CD8-positive, alpha-beta memory T cell (primary cell): ENCODE data around the gene PNMA6E. TPM values are rescaled to one million over a fixed set of nuclear protein-coding genes. Genes with fewer than 3 reads are reported as not detected.

Experiments
- CTCF ChIA-PET: fragments of 350-600 bp; sonication (Branson Sonifier 250); formaldehyde crosslinking; loops from one replicate; lab custom pipeline; 2021; ENCODE audit warnings: antibody characterized with exemption; lab: Charles Lee
- POLR2A ChIA-PET: fragments of 350-600 bp; sonication (Branson Sonifier 250); formaldehyde crosslinking; loops from one replicate; lab custom pipeline; 2021; ENCODE audit warnings: antibody characterized with exemption; lab: Charles Lee
- DNase-seq, 5 donors: peaks; one replicate each; pipeline versions ENCODE4 v3.0.0 to v3.0.0-alpha.2; 2020 to 2022; ENCODE audit warnings: mixed read lengths in 1 of 5
- H3K27ac ChIP-seq: one replicate; pipeline ENCODE4 v1.7.0; 2013; ENCODE audit warnings: low read depth, mild to moderate bottlenecking, low read length, moderate library complexity
- H3K27me3 ChIP-seq: 2 replicates; pipeline ENCODE4 v1.7.0; 2013; ENCODE audit warnings: low read length, mild to moderate bottlenecking; ENCODE audit not compliant: insufficient read depth, poor library complexity, severe bottlenecking
- H3K36me3 ChIP-seq: 2 replicates; pipeline ENCODE4 v1.7.0; 2013; ENCODE audit warnings: mild to moderate bottlenecking, low read length, moderate library complexity; ENCODE audit not compliant: insufficient read depth
- H3K4me1 ChIP-seq: 2 replicates; pipeline ENCODE4 v1.7.0; 2013; ENCODE audit warnings: mild to moderate bottlenecking, low read length, moderate library complexity; ENCODE audit not compliant: insufficient read depth
- H3K4me3 ChIP-seq: 2 replicates; pipeline ENCODE4 v1.7.0; 2013; ENCODE audit warnings: mild to moderate bottlenecking, low read length
- H3K9me3 ChIP-seq: 2 replicates; pipeline ENCODE4 v1.7.0; 2013; ENCODE audit warnings: mild to moderate bottlenecking, low read length
- H3K27ac Mint-ChIP-seq, 8 donors: one replicate each; pipeline ENCODE4 v1.8.0; 2020 to 2021; ENCODE audit warnings: mixed read lengths in 8 of 8, mild to moderate bottlenecking in 6 of 8, inconsistent platforms in 3 of 8, moderate library complexity in 3 of 8
- H3K27me3 Mint-ChIP-seq, 2 donors: one replicate each; pipeline ENCODE4 v1.8.0; 2020 to 2021; ENCODE audit warnings: mixed read lengths in 2 of 2, mild to moderate bottlenecking in 1 of 2, moderate library complexity in 1 of 2
- H3K36me3 Mint-ChIP-seq, 3 donors: one replicate each; pipeline ENCODE4 v1.8.0; 2020 to 2021; ENCODE audit warnings: mixed read lengths in 3 of 3, inconsistent platforms in 1 of 3, mild to moderate bottlenecking in 1 of 3
- H3K4me1 Mint-ChIP-seq, 3 donors: one replicate each; pipeline ENCODE4 v1.8.0; 2020 to 2021; ENCODE audit warnings: mixed read lengths in 3 of 3, inconsistent platforms in 1 of 3, mild to moderate bottlenecking in 1 of 3
- H3K4me3 Mint-ChIP-seq, 7 donors: one replicate each; pipeline ENCODE4 v1.8.0; 2020 to 2021; ENCODE audit warnings: mixed read lengths in 7 of 7, mild to moderate bottlenecking in 6 of 7, moderate library complexity in 4 of 7, inconsistent platforms in 2 of 7
- H3K9me3 Mint-ChIP-seq, 5 donors: one replicate each; pipeline ENCODE4 v1.8.0; 2020 to 2022; ENCODE audit warnings: mixed read lengths in 5 of 5, mild to moderate bottlenecking in 3 of 5, moderate library complexity in 2 of 5, inconsistent platforms in 1 of 5
- polyA plus RNA-seq: library from polyadenylated mRNA; unstranded; fragments of 300-500 nt; fragmentation: Illumina TruSeq; gene quantifications from one replicate; pipeline ENCODE4 v1.2.3, GENCODE V29; 2021
- total RNA-seq, 2 experiments: library from RNA; stranded (reverse); gene quantifications; one replicate each; pipeline ENCODE4 v1.2.3, GENCODE V29; 2021

Gene PNMA6E
- total and polyA plus RNA-seq, 3 experiments from 2014 or later, result not detected

- Histone ChIP-seq H3K9me3 (no peaks in the 10 kb centered on the region), H3K4me3 (no peak overlapping the region), H3K27ac (no peak overlapping the region), H3K36me3 (no peaks in the 10 kb centered on the region), H3K27me3 (no peaks in the 10 kb centered on the region), H3K4me1 (no peaks in the 10 kb centered on the region)
- H3K27me3 Mint-ChIP-seq, result peaks cover 0 to 3% of the 10 kb centered on the region in 2 donors
- no peak overlapping the region for H3K4me3 Mint-ChIP-seq
- no peak overlapping the region for H3K27ac Mint-ChIP-seq
- ChIA-PET CTCF (no interaction called here), POLR2A (no interaction called here)
- H3K4me1 Mint-ChIP-seq, result peaks cover 0 to 3% (median 0%) of the 10 kb centered on the region in 3 donors
- H3K36me3 Mint-ChIP-seq, result peaks cover 3 to 20% (median 5%) of the 10 kb centered on the region in 3 donors
- peaks cover 0 to 10% (median 2%) of the 10 kb centered on the region in 5 donors for H3K9me3 Mint-ChIP-seq
- no peak for DNase-seq
Observed at GRCh38 chrX:153353416-153353815, 47.7 kb downstream of the PNMA6E start.

- H3K36me3 Mint-ChIP-seq, result peaks cover 3 to 24% (median 5%) of the 10 kb centered on the region in 3 donors
- H3K9me3 Mint-ChIP-seq, result peaks cover 0 to 5% (median 2%) of the 10 kb centered on the region in 5 donors
- no peaks in the 10 kb centered on the region for H3K4me1 ChIP-seq
- no peaks in the 10 kb centered on the region for H3K9me3 ChIP-seq
- ChIA-PET POLR2A (no interaction called here), CTCF (no interaction called here)
- H3K4me3 ChIP-seq, result no peak overlapping the region
- H3K27ac ChIP-seq, result no peak overlapping the region
- no peaks in the 10 kb centered on the region for H3K27me3 ChIP-seq
- no peak for DNase-seq
- H3K27ac Mint-ChIP-seq, result no peak overlapping the region
- no peak overlapping the region for H3K4me3 Mint-ChIP-seq
- no peaks in the 10 kb centered on the region for H3K36me3 ChIP-seq
- peaks cover 0 to 2% of the 10 kb centered on the region in 2 donors for H3K27me3 Mint-ChIP-seq
- H3K4me1 Mint-ChIP-seq, result peaks cover 0 to 3% (median 0%) of the 10 kb centered on the region in 3 donors
Observed at GRCh38 chrX:153352858-153353257, 48.3 kb downstream of the PNMA6E start.

GRCh38 chrX:153351981-153352380 is 49.2 kb downstream of the PNMA6E start:
- Histone ChIP-seq H3K27ac (no peak overlapping the region), H3K4me3 (no peak overlapping the region), H3K36me3 (no peaks in the 10 kb centered on the region), H3K9me3 (no peaks in the 10 kb centered on the region), H3K27me3 (no peaks in the 10 kb centered on the region), H3K4me1 (no peaks in the 10 kb centered on the region)
- ChIA-PET POLR2A (no interaction called here), CTCF (no interaction called here)
- no peaks in the 10 kb centered on the region for H3K9me3 Mint-ChIP-seq
- H3K27me3 Mint-ChIP-seq, result peaks cover 0 to 2% of the 10 kb centered on the region in 2 donors
- peaks cover 0 to 3% (median 0%) of the 10 kb centered on the region in 3 donors for H3K4me1 Mint-ChIP-seq
- H3K27ac Mint-ChIP-seq, result peak overlapping the region in 2 of 8 donors; percentile 52 to 78
- no peak for DNase-seq
- H3K36me3 Mint-ChIP-seq, result peaks cover 3 to 33% (median 5%) of the 10 kb centered on the region in 3 donors
- no peak overlapping the region for H3K4me3 Mint-ChIP-seq

GRCh38 chrX:153349952-153350351 is 51.2 kb downstream of the PNMA6E start:
- Histone ChIP-seq H3K4me3 (no peak overlapping the region), H3K36me3 (no peaks in the 10 kb centered on the region), H3K27ac (no peak overlapping the region), H3K9me3 (no peaks in the 10 kb centered on the region), H3K4me1 (no peaks in the 10 kb centered on the region), H3K27me3 (no peaks in the 10 kb centered on the region)
- POLR2A ChIA-PET, result no interaction called here
- H3K4me1 Mint-ChIP-seq, result peaks cover 0 to 3% (median 0%) of the 10 kb centered on the region in 3 donors
- H3K9me3 Mint-ChIP-seq, result no peaks in the 10 kb centered on the region
- H3K27ac Mint-ChIP-seq, result no peak overlapping the region
- no peak overlapping the region for H3K4me3 Mint-ChIP-seq
- peaks cover 0 to 4% of the 10 kb centered on the region in 2 donors for H3K27me3 Mint-ChIP-seq
- no peak for DNase-seq
- CTCF ChIA-PET, result no interaction called here
- H3K36me3 Mint-ChIP-seq, result peaks cover 3 to 43% (median 8%) of the 10 kb centered on the region in 3 donors

- peaks cover 3 to 57% (median 8%) of the 10 kb centered on the region in 3 donors for H3K36me3 Mint-ChIP-seq
Observed at GRCh38 chrX:153348421-153348820, 52.7 kb downstream of the PNMA6E start.

GRCh38 chrX:153347530-153347929 is 53.6 kb downstream of the PNMA6E start:
- DNase-seq, result no peak
- Histone ChIP-seq H3K36me3 (no peaks in the 10 kb centered on the region), H3K9me3 (no peaks in the 10 kb centered on the region), H3K4me1 (peaks cover 22% of the 10 kb centered on the region), H3K4me3 (no peak overlapping the region), H3K27me3 (no peaks in the 10 kb centered on the region), H3K27ac (no peak overlapping the region)
- CTCF ChIA-PET, result no interaction called here
- POLR2A ChIA-PET, result no interaction called here
- Mint-ChIP-seq H3K4me3 (no peak overlapping the region), H3K4me1 (peaks cover 4 to 16% (median 12%) of the 10 kb centered on the region in 3 donors), H3K36me3 (peaks cover 7 to 63% (median 8%) of the 10 kb centered on the region in 3 donors), H3K27ac (no peak overlapping the region), H3K27me3 (peaks cover 0 to 3% of the 10 kb centered on the region in 2 donors), H3K9me3 (no peaks in the 10 kb centered on the region)

More at GRCh38 chrX:153348421-153348820, 52.7 kb downstream of the PNMA6E start:
- Histone ChIP-seq H3K4me1 (peaks cover 15% of the 10 kb centered on the region), H3K27ac (no peak overlapping the region), H3K9me3 (no peaks in the 10 kb centered on the region), H3K4me3 (no peak overlapping the region), H3K27me3 (no peaks in the 10 kb centered on the region), H3K36me3 (no peaks in the 10 kb centered on the region)
- H3K27me3 Mint-ChIP-seq, result peaks cover 0 to 3% of the 10 kb centered on the region in 2 donors
- peaks cover 4 to 7% (median 5%) of the 10 kb centered on the region in 3 donors for H3K4me1 Mint-ChIP-seq
- no peak overlapping the region for H3K27ac Mint-ChIP-seq
- DNase-seq, result no peak
- H3K4me3 Mint-ChIP-seq, result no peak overlapping the region
- ChIA-PET CTCF (no interaction called here), POLR2A (no interaction called here)
- H3K9me3 Mint-ChIP-seq, result no peaks in the 10 kb centered on the region

Other genes with a start within 250 kb of the PNMA6E start
- gene MAGEA1, start 222.1 kb downstream of the PNMA6E start, total RNA-seq, result not detected
- gene MAGEA1, start 222.1 kb downstream of the PNMA6E start, polyA plus RNA-seq, result not detected
- gene PNMA6F, start 79.6 kb downstream of the PNMA6E start, total RNA-seq, result not detected
- gene PNMA6F, start 79.6 kb downstream of the PNMA6E start, polyA plus RNA-seq, result not detected
- 10 to 100 TPM in 1 of 2 experiments, 1 to 10 TPM in 1; 9.2 to 10.1 TPM for gene ZNF275, start 67.2 kb downstream of the PNMA6E start, total RNA-seq
- gene ZNF275, start 67.2 kb downstream of the PNMA6E start, polyA plus RNA-seq, result 5.4 TPM
- gene ZFP92, start 10.1 kb upstream of the PNMA6E start, total RNA-seq, result 1 to 10 TPM; 1.7 to 1.9 TPM
- 0.41 TPM for gene ZFP92, start 10.1 kb upstream of the PNMA6E start, polyA plus RNA-seq
- 1 to 10 TPM; 1.9 to 2.3 TPM for gene TREX2, start 44.7 kb upstream of the PNMA6E start, total RNA-seq
- 0.77 TPM for gene TREX2, start 44.7 kb upstream of the PNMA6E start, polyA plus RNA-seq
- 10 to 100 TPM; 70.2 to 73.8 TPM for gene HAUS7, start 69.2 kb upstream of the PNMA6E start, total RNA-seq
- gene HAUS7, start 69.2 kb upstream of the PNMA6E start, polyA plus RNA-seq, result 29.9 TPM
- not detected for gene BGN, start 93.6 kb upstream of the PNMA6E start, total RNA-seq
- gene BGN, start 93.6 kb upstream of the PNMA6E start, polyA plus RNA-seq, result not detected
- gene ATP2B3, start 116.3 kb upstream of the PNMA6E start, total RNA-seq, result not detected
- gene ATP2B3, start 116.3 kb upstream of the PNMA6E start, polyA plus RNA-seq, result not detected
- gene CCNQ, start 197.8 kb upstream of the PNMA6E start, total RNA-seq, result 10 to 100 TPM; 36.2 to 38.3 TPM
- 36.9 TPM for gene CCNQ, start 197.8 kb upstream of the PNMA6E start, polyA plus RNA-seq
- under 1 TPM; 0.09 to 0.15 TPM for gene DUSP9, start 245.9 kb upstream of the PNMA6E start, total RNA-seq
- 0.08 TPM for gene DUSP9, start 245.9 kb upstream of the PNMA6E start, polyA plus RNA-seq